ENCODE measurements around the gene OR2Z1. TPM values are rescaled to one million over a fixed set of nuclear protein-coding genes. Genes with fewer than 3 reads are reported as not detected.
"Not testable (repeated sequence)": the region's sequence is repeated elsewhere in the genome, so short reads cannot be mapped to it uniquely, and the experiment has no call there.

Gene OR2Z1
- polyA plus RNA-seq, 3 donors from 2014 or later, result not detected

GRCh38 chr19:8690753-8691539, 30.5 kb upstream of the OR2Z1 start:
- Mint-ChIP-seq H3K4me1 (peaks cover 35 to 64% of the 10 kb centered on the region in 2 donors), H3K27me3 (ENCODE audit: low read depth in 3 of 3) (peaks cover 0 to 10% (median 4%) of the 10 kb centered on the region in 3 donors), H3K27ac (peak overlapping the region in 2 of 6 donors; percentile 21 to 66), H3K9me3 (no peaks in the 10 kb centered on the region), H3K4me3 (peak overlapping the region in 1 of 5 donors; percentile 33), H3K36me3 (no peaks in the 10 kb centered on the region)
- no peak for DNase-seq

- Mint-ChIP-seq H3K4me1 (peaks cover 38 to 61% of the 10 kb centered on the region in 2 donors), H3K27ac (no peak overlapping the region), H3K9me3 (no peaks in the 10 kb centered on the region), H3K4me3 (peak overlapping the region in 1 of 5 donors; percentile 20), H3K27me3 (ENCODE audit: low read depth in 3 of 3) (peaks cover 2 to 7% (median 7%) of the 10 kb centered on the region in 3 donors), H3K36me3 (no peaks in the 10 kb centered on the region)
- no peak for DNase-seq
Observed at GRCh38 chr19:8695501-8695900, 25.9 kb upstream of the OR2Z1 start.

- Mint-ChIP-seq H3K4me1 (peaks cover 38 to 60% of the 10 kb centered on the region in 2 donors), H3K9me3 (no peaks in the 10 kb centered on the region), H3K27ac (no peak overlapping the region), H3K36me3 (no peaks in the 10 kb centered on the region), H3K4me3 (peak overlapping the region in 1 of 5 donors; percentile 20), H3K27me3 (ENCODE audit: low read depth in 3 of 3) (peaks cover 2 to 7% (median 7%) of the 10 kb centered on the region in 3 donors)
- no peak for DNase-seq
Observed at GRCh38 chr19:8695911-8696310, 25.5 kb upstream of the OR2Z1 start.

- no peaks in the 10 kb centered on the region for H3K36me3 Mint-ChIP-seq
- peaks cover 2 to 7% (median 5%) of the 10 kb centered on the region in 3 donors for H3K27me3 Mint-ChIP-seq (ENCODE audit: low read depth in 3 of 3)
- DNase-seq, result no peak
- no peaks in the 10 kb centered on the region for H3K9me3 Mint-ChIP-seq
- no peak overlapping the region for H3K4me3 Mint-ChIP-seq
- peak overlapping the region in 2 of 6 donors; percentile 19 to 34 for H3K27ac Mint-ChIP-seq
- peaks cover 41 to 60% of the 10 kb centered on the region in 2 donors for H3K4me1 Mint-ChIP-seq
Observed at GRCh38 chr19:8696993-8697392, 24.4 kb upstream of the OR2Z1 start.

- H3K27me3 Mint-ChIP-seq (ENCODE audit: low read depth in 3 of 3), result peaks cover 2 to 5% (median 2%) of the 10 kb centered on the region in 3 donors
- no peak for DNase-seq
Observed at GRCh38 chr19:8697671-8698432, 23.6 kb upstream of the OR2Z1 start.

GRCh38 chr19:8698433-8699063, 22.9 kb upstream of the OR2Z1 start, which contains the start of gene ACTL9:
Gene ACTL9 (minus strand): TSS chr19:8698795. CDS start chr19:8698701, 94 bp downstream.
- DNase-seq, result no peak
- H3K4me1 Mint-ChIP-seq, result peaks cover 48 to 64% of the 10 kb centered on the region in 2 donors
- H3K4me3 Mint-ChIP-seq, result no peak within 1 kb of the TSS
- H3K27ac Mint-ChIP-seq, result peak within 1 kb of the TSS in 1 of 6 donors; percentile 59
- no peaks in the 10 kb centered on the region for H3K36me3 Mint-ChIP-seq
- no peaks in the 10 kb centered on the region for H3K9me3 Mint-ChIP-seq
- peaks cover 2 to 5% (median 2%) of the 10 kb centered on the region in 3 donors for H3K27me3 Mint-ChIP-seq (ENCODE audit: low read depth in 3 of 3)

More at GRCh38 chr19:8697671-8698432, 23.6 kb upstream of the OR2Z1 start:
- no peak overlapping the region for H3K27ac Mint-ChIP-seq
- H3K36me3 Mint-ChIP-seq, result no peaks in the 10 kb centered on the region
- H3K4me1 Mint-ChIP-seq, result peaks cover 45 to 60% of the 10 kb centered on the region in 2 donors
- H3K9me3 Mint-ChIP-seq, result no peaks in the 10 kb centered on the region
- H3K4me3 Mint-ChIP-seq, result no peak overlapping the region

- peak overlapping the region in 2 of 5 donors; percentile 49 to 53 for H3K4me3 Mint-ChIP-seq
Observed at GRCh38 chr19:8699908-8700307, 21.5 kb upstream of the OR2Z1 start.

GRCh38 chr19:8700956-8701355, 20.5 kb upstream of the OR2Z1 start:
- no peak for DNase-seq
- Mint-ChIP-seq H3K27me3 (ENCODE audit: low read depth in 3 of 3) (peaks cover 0 to 6% (median 2%) of the 10 kb centered on the region in 3 donors), H3K36me3 (no peaks in the 10 kb centered on the region), H3K4me1 (peaks cover 52 to 68% of the 10 kb centered on the region in 2 donors), H3K9me3 (no peaks in the 10 kb centered on the region), H3K27ac (peak overlapping the region in 5 of 6 donors; percentile 24 to 84 (median 51)), H3K4me3 (peak overlapping the region; percentile 78 to 88 (median 79))

More at GRCh38 chr19:8699908-8700307, 21.5 kb upstream of the OR2Z1 start:
- H3K27ac Mint-ChIP-seq, result peak overlapping the region in 1 of 6 donors; percentile 59
- H3K4me1 Mint-ChIP-seq, result peaks cover 46 to 66% of the 10 kb centered on the region in 2 donors
- no peaks in the 10 kb centered on the region for H3K9me3 Mint-ChIP-seq
- peaks cover 0 to 6% (median 3%) of the 10 kb centered on the region in 3 donors for H3K27me3 Mint-ChIP-seq (ENCODE audit: low read depth in 3 of 3)
- DNase-seq, result no peak
- H3K36me3 Mint-ChIP-seq, result no peaks in the 10 kb centered on the region

GRCh38 chr19:8702350-8702749, 19.1 kb upstream of the OR2Z1 start:
- Mint-ChIP-seq H3K36me3 (no peaks in the 10 kb centered on the region), H3K4me1 (peaks cover 53 to 69% of the 10 kb centered on the region in 2 donors), H3K27ac (peak overlapping the region; percentile 24 to 87 (median 84)), H3K9me3 (no peaks in the 10 kb centered on the region), H3K27me3 (ENCODE audit: low read depth in 3 of 3) (peaks cover 0 to 6% (median 0%) of the 10 kb centered on the region in 3 donors), H3K4me3 (peak overlapping the region; percentile 78 to 88 (median 79))
- DNase-seq, result peak; percentile 36 to 54 (median 54)

GRCh38 chr19:8703223-8703622, 18.2 kb upstream of the OR2Z1 start:
- H3K36me3 Mint-ChIP-seq, result no peaks in the 10 kb centered on the region
- no peak for DNase-seq
- peaks cover 53 to 70% of the 10 kb centered on the region in 2 donors for H3K4me1 Mint-ChIP-seq
- peak overlapping the region in 4 of 5 donors; percentile 22 to 79 (median 36) for H3K4me3 Mint-ChIP-seq
- no peaks in the 10 kb centered on the region for H3K9me3 Mint-ChIP-seq
- peak overlapping the region in 4 of 6 donors; percentile 60 to 87 (median 75) for H3K27ac Mint-ChIP-seq
- peaks cover 0 to 6% (median 0%) of the 10 kb centered on the region in 3 donors for H3K27me3 Mint-ChIP-seq (ENCODE audit: low read depth in 3 of 3)

GRCh38 chr19:8705304-8705703, 16.1 kb upstream of the OR2Z1 start:
- not testable (repeated sequence) for DNase-seq; H3K27me3 Mint-ChIP-seq (ENCODE audit: low read depth in 3 of 3); H3K9me3 Mint-ChIP-seq; H3K36me3 Mint-ChIP-seq
- Mint-ChIP-seq H3K27ac (peak overlapping the region in 4 of 6 donors; percentile 23 to 76 (median 58)), H3K4me1 (peaks cover 52 to 69% of the 10 kb centered on the region in 2 donors), H3K4me3 (peak overlapping the region; percentile 7 to 26 (median 8))

GRCh38 chr19:8705742-8706141, 15.7 kb upstream of the OR2Z1 start:
- Mint-ChIP-seq H3K9me3 (peaks cover 0 to 1% (median 0%) of the 10 kb centered on the region in 6 donors), H3K36me3 (no peaks in the 10 kb centered on the region), H3K4me3 (peak overlapping the region; percentile 7 to 31 (median 8)), H3K27ac (peak overlapping the region in 5 of 6 donors; percentile 6 to 76 (median 46)), H3K4me1 (peaks cover 51 to 66% of the 10 kb centered on the region in 2 donors), H3K27me3 (ENCODE audit: low read depth in 3 of 3) (peaks cover 0 to 10% (median 2%) of the 10 kb centered on the region in 3 donors)
- no peak for DNase-seq

- DNase-seq; H3K27ac Mint-ChIP-seq; H3K27me3 Mint-ChIP-seq (ENCODE audit: low read depth in 3 of 3); H3K4me3 Mint-ChIP-seq: not testable (repeated sequence)
- H3K9me3 Mint-ChIP-seq, result peaks cover 0 to 13% (median 12%) of the 10 kb centered on the region in 6 donors
- peaks cover 0 to 10% (median 7%) of the 10 kb centered on the region in 3 donors for H3K36me3 Mint-ChIP-seq
- H3K4me1 Mint-ChIP-seq, result peaks cover 11 to 20% of the 10 kb centered on the region in 2 donors
Observed at GRCh38 chr19:8710337-8710736, 11.1 kb upstream of the OR2Z1 start.

Data from immature natural killer cell (primary cell).